Breast epithelium (tissue), 3 donors: ENCODE measurements around the gene PPP2CA.

ENCODE experiments used
- CTCF ChIP-seq, 3 donors: fragments of 450-650 bp; IDR thresholded peaks; one replicate each; pipeline ENCODE4 v1.5.1; 2016 to 2017; ENCODE audit warnings: antibody characterized with exemption in 3 of 3, mild to moderate bottlenecking in 3 of 3, moderate library complexity in 3 of 3
- POLR2A ChIP-seq: fragments of 450-650 bp; IDR thresholded peaks from one replicate; pipeline ENCODE4 v1.6.1; 2016; ENCODE audit warnings: antibody characterized with exemption, mild to moderate bottlenecking, moderate library complexity

GRCh38 chr5:134145041-134145757, 80.7 kb downstream of the PPP2CA start:
- TF ChIP-seq CTCF (IDR thresholded peaks at IDR 0.05) (no peak), POLR2A (no peak)
